ENCODE results near the gene DRC7.

GRCh38 chr16:57686577-57686976 lies 8.0 kb upstream of the DRC7 start:
- TF ChIP-seq TAF1 (IDR thresholded peaks at IDR 0.05; ENCODE audit: borderline replicate concordance, insufficient read depth, low read length), result no peak
- TF ChIP-seq POLR2AphosphoS5 (IDR thresholded peaks at IDR 0.05; ENCODE audit: low read depth, low read length), result no peak
- no peak for TF ChIP-seq FOXP2 (optimal IDR thresholded peaks at IDR 0.05; ENCODE audit: borderline replicate concordance, extremely low read depth, extremely low read length, insufficient read depth)
- TF ChIP-seq REST (IDR thresholded peaks at IDR 0.05; ENCODE audit: insufficient read depth in 1 of 2, low read depth in 2 of 2, low read length in 2 of 2), result no peak
